OCI-LY7 (cell line): ENCODE results near the gene MRC1. TPM values are rescaled to one million over a fixed set of nuclear protein-coding genes. Genes with fewer than 3 reads are reported as not detected.

Experiments
- BruUV-seq: library from RNA; stranded (reverse); fragments of 400-500 nt; replicated peaks from 2 replicates; lab custom pipeline; 2021; lab: Mats Ljungman, UMichigan
- CTCF ChIA-PET: fragments of 300-600 bp; sonication (Branson Sonifier 250); formaldehyde crosslinking; loops from one replicate; lab custom pipeline; 2022; ENCODE audit warnings: antibody characterized with exemption; ENCODE audit not compliant: unreplicated experiment; lab: Charles Lee
- POLR2A ChIA-PET: fragments of 300-600 bp; sonication (Branson Sonifier 250); formaldehyde crosslinking; loops from one replicate; lab custom pipeline; 2022; ENCODE audit warnings: antibody characterized with exemption; lab: Charles Lee
- DNase-seq: peaks from one replicate; pipeline ENCODE4 v3.0.0-alpha.2; 2015; ENCODE audit warnings: low spot score
- H2AFZ ChIP-seq: fragments of 200-600 bp; sonication (generic), shearing (Covaris generic); 2 replicates; pipeline ENCODE4 v1.6.1; 2014; ENCODE audit warnings: mild to moderate bottlenecking, antibody characterized with exemption, low read length, moderate library complexity
- H3K27ac ChIP-seq: fragments of 200-600 bp; sonication (generic); 2 replicates; pipeline ENCODE4 v1.5.1; 2014; ENCODE audit warnings: mixed run types, low read depth, mild to moderate bottlenecking, moderate library complexity, low read length, inconsistent platforms; ENCODE audit not compliant: poor library complexity, severe bottlenecking
- H3K36me3 ChIP-seq: fragments of 200-600 bp; sonication (generic); 2 replicates; pipeline ENCODE4 v1.6.1; 2014; ENCODE audit warnings: mild to moderate bottlenecking, antibody characterized with exemption, low read length, moderate library complexity, mixed read lengths; ENCODE audit not compliant: insufficient read depth
- H3K4me1 ChIP-seq: fragments of 200-600 bp; sonication (generic); 2 replicates; pipeline ENCODE4 v1.5.1; 2014; ENCODE audit warnings: mild to moderate bottlenecking, low read length; ENCODE audit not compliant: insufficient read depth, poor library complexity, severe bottlenecking
- H3K4me2 ChIP-seq: fragments of 200-600 bp; sonication (generic); 2 replicates; pipeline ENCODE4 v1.6.1; 2014; ENCODE audit warnings: mild to moderate bottlenecking, low read length
- H3K4me3 ChIP-seq: fragments of 200-600 bp; sonication (generic); 2 replicates; pipeline ENCODE4 v1.5.1; 2014; ENCODE audit warnings: mild to moderate bottlenecking, low read depth, low read length; ENCODE audit not compliant: poor library complexity, severe bottlenecking
- H3K79me2 ChIP-seq: fragments of 200-600 bp; sonication (generic); 2 replicates; pipeline ENCODE4 v1.6.1; 2016; ENCODE audit warnings: low read depth, mild to moderate bottlenecking, low read length, moderate library complexity, mixed read lengths; ENCODE audit not compliant: insufficient read depth
- H3K9me2 ChIP-seq: fragments of 200-600 bp; sonication (generic); 2 replicates; pipeline ENCODE4 v1.6.1; 2016; ENCODE audit warnings: mild to moderate bottlenecking, low read length, mixed read lengths; ENCODE audit not compliant: insufficient read depth
- H3K9me3 ChIP-seq: fragments of 200-600 bp; sonication (generic); 2 replicates; pipeline ENCODE4 v1.6.1; 2014; ENCODE audit warnings: mild to moderate bottlenecking, mixed run types, low read length, mixed read lengths
- H4K20me1 ChIP-seq: fragments of 200-600 bp; sonication (generic); 2 replicates; pipeline ENCODE4 v1.6.1; 2014; ENCODE audit warnings: mild to moderate bottlenecking, antibody characterized with exemption, low read length, moderate library complexity, mixed read lengths; ENCODE audit not compliant: insufficient read depth
- EZH2phosphoT487 ChIP-seq: fragments of 200-600 bp; sonication (generic); IDR thresholded peaks from 2 replicates; pipeline ENCODE4 v1.6.1; 2018; ENCODE audit warnings: low read depth, borderline replicate concordance, mild to moderate bottlenecking, mixed run types, antibody characterized with exemption, low read length, moderate library complexity, mixed read lengths
- intact Hi-C: fragments of 100-400 bp; cut with micrococcal nuclease; formaldehyde crosslinking; loops from one replicate; pipeline ENCODE4 v1.10.0; 2022; ENCODE audit not compliant: unreplicated experiment
- total RNA-seq, 2 experiments: library from RNA; depleted of rRNA in 1 of 2; stranded (reverse); fragments of >200 nt in 1 of 2; shearing (Covaris generic) in 1 of 2; gene quantifications; 2 replicates each; pipeline ENCODE4 v1.2.3, GENCODE V29; 2014 to 2022
- TF ChIP-seq, protein P1 (sequence below): fragments of 200-600 bp; sonication (generic); conservative IDR thresholded peaks from 2 replicates; pipeline ENCODE4 v1.5.1; 2014; ENCODE audit warnings: mild to moderate bottlenecking, antibody characterized with exemption, low read length, moderate library complexity, mixed read lengths

MRC1 gene
- total RNA-seq, 2 experiments from 2014 or later = not detected

- ChIA-PET POLR2A (interaction anchor here (0.6 to 1.1 kb wide), 3 partner anchors 26 to 1713 kb away, joined by 3 read pairs; no protein-coding TSS in a partner anchor), CTCF (no interaction called here)
- no peaks in the 10 kb centered on the region for H3K9me3 ChIP-seq
- no peak overlapping the region for H2AFZ ChIP-seq
- H3K4me3 ChIP-seq = no peak overlapping the region
- H3K27ac ChIP-seq = no peak overlapping the region
- TF ChIP-seq, protein P1, sequence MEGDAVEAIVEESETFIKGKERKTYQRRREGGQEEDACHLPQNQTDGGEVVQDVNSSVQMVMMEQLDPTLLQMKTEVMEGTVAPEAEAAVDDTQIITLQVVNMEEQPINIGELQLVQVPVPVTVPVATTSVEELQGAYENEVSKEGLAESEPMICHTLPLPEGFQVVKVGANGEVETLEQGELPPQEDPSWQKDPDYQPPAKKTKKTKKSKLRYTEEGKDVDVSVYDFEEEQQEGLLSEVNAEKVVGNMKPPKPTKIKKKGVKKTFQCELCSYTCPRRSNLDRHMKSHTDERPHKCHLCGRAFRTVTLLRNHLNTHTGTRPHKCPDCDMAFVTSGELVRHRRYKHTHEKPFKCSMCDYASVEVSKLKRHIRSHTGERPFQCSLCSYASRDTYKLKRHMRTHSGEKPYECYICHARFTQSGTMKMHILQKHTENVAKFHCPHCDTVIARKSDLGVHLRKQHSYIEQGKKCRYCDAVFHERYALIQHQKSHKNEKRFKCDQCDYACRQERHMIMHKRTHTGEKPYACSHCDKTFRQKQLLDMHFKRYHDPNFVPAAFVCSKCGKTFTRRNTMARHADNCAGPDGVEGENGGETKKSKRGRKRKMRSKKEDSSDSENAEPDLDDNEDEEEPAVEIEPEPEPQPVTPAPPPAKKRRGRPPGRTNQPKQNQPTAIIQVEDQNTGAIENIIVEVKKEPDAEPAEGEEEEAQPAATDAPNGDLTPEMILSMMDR = no peak
- no peak for TF ChIP-seq EZH2phosphoT487
- intact Hi-C loops = no loop called here
- H3K36me3 ChIP-seq = no peaks in the 10 kb centered on the region
- no peaks in the 10 kb centered on the region for H4K20me1 ChIP-seq
- no peak overlapping the region for H3K4me2 ChIP-seq
- H3K79me2 ChIP-seq = no peaks in the 10 kb centered on the region
- no peaks in the 10 kb centered on the region for H3K4me1 ChIP-seq
- DNase-seq = no peak
- no peaks in the 10 kb centered on the region for H3K9me2 ChIP-seq
- no TSS peak for BruUV-seq
These were observed 14.1 kb upstream of the MRC1 start for GRCh38 chr10:17795083-17795482.

- intact Hi-C loops = no loop called here
- Histone ChIP-seq H2AFZ (no peak overlapping the region), H3K4me2 (no peak overlapping the region), H4K20me1 (no peaks in the 10 kb centered on the region), H3K36me3 (no peaks in the 10 kb centered on the region), H3K27ac (no peak overlapping the region), H3K9me3 (no peaks in the 10 kb centered on the region), H3K79me2 (no peaks in the 10 kb centered on the region), H3K4me1 (no peaks in the 10 kb centered on the region), H3K4me3 (no peak overlapping the region), H3K9me2 (no peaks in the 10 kb centered on the region)
- ChIA-PET POLR2A (interaction anchor here (0.7 to 1.1 kb wide), 3 partner anchors 26 to 409 kb away, joined by 3 read pairs; no protein-coding TSS in a partner anchor), CTCF (no interaction called here)
- BruUV-seq = no TSS peak
- TF ChIP-seq, protein P1 = no peak
- no peak for TF ChIP-seq EZH2phosphoT487
- DNase-seq = no peak
These were observed 13.1 kb upstream of the MRC1 start for GRCh38 chr10:17795813-17796594.

DNA sequence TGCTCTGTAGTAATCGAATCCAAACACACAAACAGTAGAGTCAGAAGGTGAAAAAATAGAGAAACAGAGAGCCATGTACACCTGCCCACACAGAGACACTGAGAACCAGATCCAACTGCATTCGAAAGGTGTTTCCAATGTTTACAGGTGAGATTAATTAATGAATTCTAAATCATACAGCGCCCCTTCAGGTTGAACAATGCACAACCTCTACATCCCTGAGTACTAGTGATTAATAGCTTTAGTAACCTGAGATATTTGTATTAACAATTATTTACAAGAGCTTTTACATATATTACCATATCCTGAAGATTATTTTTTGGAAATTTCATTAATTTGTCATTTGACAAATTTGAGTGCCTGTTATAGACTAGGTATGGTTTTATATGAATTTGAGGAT, 7.6 kb upstream of the MRC1 start:
- TF ChIP-seq EZH2phosphoT487 = no peak
- TF ChIP-seq, protein P1 = peak; percentile 52
- DNase-seq = no peak
- H3K4me3 ChIP-seq = no peak overlapping the region
- H3K79me2 ChIP-seq = no peaks in the 10 kb centered on the region
- H3K4me1 ChIP-seq = no peaks in the 10 kb centered on the region
- H3K36me3 ChIP-seq = no peaks in the 10 kb centered on the region
- no peaks in the 10 kb centered on the region for H4K20me1 ChIP-seq
- H2AFZ ChIP-seq = no peak overlapping the region
- ChIA-PET POLR2A (interaction anchor here (0.6 to 0.7 kb wide), 3 partner anchors 9 to 424 kb away, joined by 3 read pairs; no protein-coding TSS in a partner anchor), CTCF (no interaction called here)
- no TSS peak for BruUV-seq
- H3K4me2 ChIP-seq = no peak overlapping the region
- no peaks in the 10 kb centered on the region for H3K9me3 ChIP-seq
- H3K27ac ChIP-seq = no peak overlapping the region
- intact Hi-C loops = no loop called here
- H3K9me2 ChIP-seq = no peaks in the 10 kb centered on the region
